B cell (primary cell): Measurements from ENCODE around the gene MAN1A2. TPM values are rescaled to one million over a fixed set of nuclear protein-coding genes. Genes with fewer than 3 reads are reported as not detected.

ENCODE experiments used
- ATAC-seq: fragments of 200-7000 bp; cut with Tn5 transposase; one replicate; pipeline ENCODE4 v1.10.0; 2021; ENCODE audit warnings: low read depth, mild to moderate bottlenecking, moderate number of reproducible peaks, moderate library complexity
- CTCF ChIA-PET: fragments of 350-600 bp; sonication (Branson Sonifier 250); formaldehyde crosslinking; loops from one replicate; lab custom pipeline; 2021; ENCODE audit warnings: antibody characterized with exemption, inconsistent platforms; lab: Charles Lee
- POLR2A ChIA-PET: fragments of 350-600 bp; sonication (Branson Sonifier 250); formaldehyde crosslinking; loops from one replicate; lab custom pipeline; 2021; ENCODE audit warnings: antibody characterized with exemption; lab: Charles Lee
- DNase-seq: peaks from one replicate; pipeline ENCODE4 v3.0.0; 2013
- H2AFZ ChIP-seq: 2 replicates; pipeline ENCODE4 v1.6.1; 2012; ENCODE audit warnings: mild to moderate bottlenecking, low read depth, low read length; ENCODE audit not compliant: insufficient read depth, poor library complexity, severe bottlenecking
- H3K27ac ChIP-seq, 2 donors: 1 replicate in 1 of 2; 2 replicates in 1 of 2; pipeline ENCODE4 v1.5.1; 2012 to 2013; ENCODE audit warnings: low read length in 2 of 2, mild to moderate bottlenecking in 2 of 2, moderate library complexity in 1 of 2
- H3K27me3 ChIP-seq, 4 experiments: fragments of 200-600 bp in 1 of 4; sonication (generic) in 1 of 4; replicated peaks in 1 of 4; 1 replicate in 2 of 4; 2 replicates in 2 of 4; pipeline versions ENCODE4 v1.6.1 to v1.7.0; 2013 to 2016; ENCODE audit warnings: low read length in 3 of 4, mild to moderate bottlenecking in 2 of 4, mixed read lengths in 1 of 4, moderate library complexity in 1 of 4; ENCODE audit not compliant: insufficient read depth in 4 of 4, control insufficient read depth in 3 of 4; ENCODE audit errors: control extremely low read depth in 1 of 4
- H3K36me3 ChIP-seq, 2 experiments: replicated peaks in 1 of 2; 1 replicate in 1 of 2; 2 replicates in 1 of 2; pipeline versions ENCODE4 v1.6.1 to v1.7.1; 2013; ENCODE audit warnings: low read length in 1 of 2; ENCODE audit not compliant: insufficient read depth in 2 of 2, control insufficient read depth in 1 of 2; ENCODE audit errors: control extremely low read depth in 1 of 2, extremely low read depth in 1 of 2
- H3K4me1 ChIP-seq, 2 donors: fragments of 200-600 bp in 1 of 2; sonication (generic) in 1 of 2; 1 replicate in 1 of 2; 2 replicates in 1 of 2; pipeline versions ENCODE4 v1.5.1 to v1.6.1; 2013 to 2017; ENCODE audit warnings: low read length in 2 of 2; ENCODE audit not compliant: control insufficient read depth in 2 of 2, insufficient read depth in 2 of 2
- H3K4me2 ChIP-seq: replicated peaks from 2 replicates; pipeline ENCODE3; 2012; ENCODE audit warnings: mild to moderate bottlenecking, low read depth, low read length; ENCODE audit not compliant: poor library complexity, severe bottlenecking
- H3K4me3 ChIP-seq, 5 experiments: fragments of 200-600 bp in 1 of 5; sonication (generic) in 1 of 5; 1 replicate in 3 of 5; 2 replicates in 2 of 5; pipeline versions ENCODE4 v1.5.1 to v1.7.0; 2011 to 2016; ENCODE audit warnings: low read length in 4 of 5, mild to moderate bottlenecking in 4 of 5, low read depth in 2 of 5, control low read depth in 1 of 5, moderate library complexity in 1 of 5; ENCODE audit not compliant: insufficient read depth in 1 of 5; ENCODE audit errors: control extremely low read depth in 1 of 5, extremely low read depth in 1 of 5
- H3K79me2 ChIP-seq: fragments of 200-600 bp; sonication (generic); one replicate; pipeline ENCODE4 v1.6.0; 2016; ENCODE audit warnings: low read length; ENCODE audit not compliant: control insufficient read depth, insufficient read depth
- H3K9ac ChIP-seq: fragments of 200-600 bp; sonication (generic); 2 replicates; pipeline ENCODE4 v1.6.1; 2017; ENCODE audit warnings: mild to moderate bottlenecking, low read length, moderate library complexity
- H3K9me3 ChIP-seq, 3 donors: one replicate each; pipeline versions ENCODE4 v1.6.1 to v1.7.1; 2013; ENCODE audit warnings: low read length in 2 of 3; ENCODE audit not compliant: control insufficient read depth in 2 of 3, insufficient read depth in 1 of 3; ENCODE audit errors: control extremely low read depth in 1 of 3
- H4K20me1 ChIP-seq: 2 replicates; pipeline ENCODE4 v1.6.0; 2012; ENCODE audit warnings: mild to moderate bottlenecking, low read length; ENCODE audit not compliant: insufficient read depth, control insufficient read depth, poor library complexity, severe bottlenecking
- H3K27ac Mint-ChIP-seq: one replicate; pipeline ENCODE4 v1.8.0; 2021; ENCODE audit warnings: mixed read lengths
- H3K27me3 Mint-ChIP-seq: one replicate; pipeline ENCODE4 v1.8.0; 2021; ENCODE audit warnings: mixed read lengths
- H3K4me1 Mint-ChIP-seq: one replicate; pipeline ENCODE4 v1.8.0; 2021; ENCODE audit warnings: mixed read lengths
- H3K4me3 Mint-ChIP-seq: one replicate; pipeline ENCODE4 v1.8.0; 2021; ENCODE audit warnings: mixed read lengths
- H3K9me3 Mint-ChIP-seq: one replicate; pipeline ENCODE4 v1.8.0; 2022; ENCODE audit warnings: mixed read lengths; ENCODE audit not compliant: insufficient read depth
- CTCF ChIP-seq: fragments of 200-600 bp; IDR thresholded peaks from one replicate; pipeline ENCODE4 v1.8.0; 2022; ENCODE audit warnings: antibody characterized with exemption, mild to moderate bottlenecking
- EZH2 ChIP-seq: IDR thresholded peaks from 2 replicates; pipeline ENCODE4 v1.6.1; 2012; ENCODE audit warnings: borderline replicate concordance, low read depth, mild to moderate bottlenecking, moderate library complexity, low read length; ENCODE audit not compliant: insufficient read depth, poor library complexity, severe bottlenecking
- WGBS: methylation state at CpG from one replicate; pipeline ENCODE4 v1.1.5; 2013; ENCODE audit warnings: missing lambda C conversion rate; ENCODE audit not compliant: insufficient coverage; 5-methylcytosine and 5-hydroxymethylcytosine counted together
- intact Hi-C: fragments of 100-400 bp; cut with micrococcal nuclease; formaldehyde crosslinking; loops from one replicate; pipeline ENCODE4 v1.10.0; 2022
- polyA plus RNA-seq: library from polyadenylated mRNA; depleted of rRNA; stranded (reverse); fragments of >200 nt; gene quantifications from 2 replicates; pipeline ENCODE4 v1.2.3, GENCODE V29; 2012
- total RNA-seq, 2 donors: library from RNA; stranded (reverse); fragments of 120-200 nt in 1 of 2; gene quantifications; 1 replicate in 1 of 2; 2 replicates in 1 of 2; pipeline versions ENCODE4 v1.2.3 to v1.2.4, GENCODE V29; 2013 to 2022

Gene MAN1A2
- total and polyA plus RNA-seq, 2 donors (not counting 1 experiment from before 2014, with no cell fraction given), result 4.6 to 55.6 TPM

- Mint-ChIP-seq H3K27ac (no peak overlapping the region), H3K9me3 (no peaks in the 10 kb centered on the region), H3K4me3 (no peak overlapping the region), H3K27me3 (no peaks in the 10 kb centered on the region), H3K4me1 (peaks cover 2% of the 10 kb centered on the region)
- ChIA-PET CTCF (no interaction called here), POLR2A (interaction anchor here (0.5 kb wide), 1 partner anchor 312 kb away, joined by 4 read pairs; no protein-coding TSS in a partner anchor)
- Histone ChIP-seq H2AFZ (no peak overlapping the region), H3K9ac (no peak overlapping the region), H3K9me3 (no peaks in the 10 kb centered on the region), H3K4me2 (no peak overlapping the region), H3K4me3 (no peak overlapping the region), H3K4me1 (no peaks in the 10 kb centered on the region), H3K27me3 (no peaks in the 10 kb centered on the region), H3K36me3 (peaks cover 5 to 20% of the 10 kb centered on the region in 2 experiments), H3K27ac (no peak overlapping the region), H3K79me2 (no peaks in the 10 kb centered on the region), H4K20me1 (no peaks in the 10 kb centered on the region)
- ATAC-seq (no peak), DNase-seq (no peak)
- TF ChIP-seq CTCF (no peak), EZH2 (no peak)
- intact Hi-C loops, result loop anchor here (10.0 kb wide), 1 partner anchor 51 kb away; the partner anchor contains the start of gene MAN1A2
- no CpG with 5 or more reads among the region's 1 CpG for WGBS
Observed at GRCh38 chr1:117416004-117416403, 48.8 kb downstream of the MAN1A2 start.

GRCh38 chr1:117416546-117417125 lies 49.4 kb downstream of the MAN1A2 start:
- DNase-seq (no peak), ATAC-seq (no peak)
- no peak overlapping the region for H2AFZ ChIP-seq
- Mint-ChIP-seq H3K4me3 (no peak overlapping the region), H3K27me3 (no peaks in the 10 kb centered on the region), H3K9me3 (no peaks in the 10 kb centered on the region), H3K4me1 (peaks cover 2% of the 10 kb centered on the region), H3K27ac (no peak overlapping the region)
- H3K27me3 ChIP-seq, result no peaks in the 10 kb centered on the region
- H3K36me3 ChIP-seq, result peaks cover 3 to 20% of the 10 kb centered on the region in 2 experiments
- H3K9ac ChIP-seq, result no peak overlapping the region
- H3K9me3 ChIP-seq, result no peaks in the 10 kb centered on the region
- H3K4me3 ChIP-seq, result no peak overlapping the region
- H3K27ac ChIP-seq, result no peak overlapping the region
- no peak overlapping the region for H3K4me2 ChIP-seq
- no peaks in the 10 kb centered on the region for H3K4me1 ChIP-seq
- POLR2A ChIA-PET, result no interaction called here
- intact Hi-C loops, result loop anchor here (10.0 kb wide), 1 partner anchor 52 kb away; the partner anchor contains the start of gene MAN1A2
- no peaks in the 10 kb centered on the region for H4K20me1 ChIP-seq
- no peaks in the 10 kb centered on the region for H3K79me2 ChIP-seq
- CTCF ChIA-PET, result no interaction called here
- TF ChIP-seq EZH2 (no peak), CTCF (no peak)
